B cell (primary cell): Measurements from ENCODE around the gene TAGLN2. TPM values are rescaled to one million over a fixed set of nuclear protein-coding genes. Genes with fewer than 3 reads are reported as not detected.
"Not testable (repeated sequence)": the region's sequence is repeated elsewhere in the genome, so short reads cannot be mapped to it uniquely, and the experiment has no call there.

Source experiments
- ATAC-seq: fragments of 200-7000 bp; cut with Tn5 transposase; one replicate; pipeline ENCODE4 v1.10.0; 2021; ENCODE audit warnings: low read depth, mild to moderate bottlenecking, moderate number of reproducible peaks, moderate library complexity
- CTCF ChIA-PET: fragments of 350-600 bp; sonication (Branson Sonifier 250); formaldehyde crosslinking; loops from one replicate; lab custom pipeline; 2021; ENCODE audit warnings: antibody characterized with exemption, inconsistent platforms; lab: Charles Lee
- POLR2A ChIA-PET: fragments of 350-600 bp; sonication (Branson Sonifier 250); formaldehyde crosslinking; loops from one replicate; lab custom pipeline; 2021; ENCODE audit warnings: antibody characterized with exemption; lab: Charles Lee
- DNase-seq: peaks from one replicate; pipeline ENCODE4 v3.0.0; 2013
- H2AFZ ChIP-seq: 2 replicates; pipeline ENCODE4 v1.6.1; 2012; ENCODE audit warnings: mild to moderate bottlenecking, low read depth, low read length; ENCODE audit not compliant: insufficient read depth, poor library complexity, severe bottlenecking
- H3K27ac ChIP-seq, 2 donors: 1 replicate in 1 of 2; 2 replicates in 1 of 2; pipeline ENCODE4 v1.5.1; 2012 to 2013; ENCODE audit warnings: low read length in 2 of 2, mild to moderate bottlenecking in 2 of 2, moderate library complexity in 1 of 2
- H3K27me3 ChIP-seq, 4 experiments: fragments of 200-600 bp in 1 of 4; sonication (generic) in 1 of 4; replicated peaks in 1 of 4; 1 replicate in 2 of 4; 2 replicates in 2 of 4; pipeline versions ENCODE4 v1.6.1 to v1.7.0; 2013 to 2016; ENCODE audit warnings: low read length in 3 of 4, mild to moderate bottlenecking in 2 of 4, mixed read lengths in 1 of 4, moderate library complexity in 1 of 4; ENCODE audit not compliant: insufficient read depth in 4 of 4, control insufficient read depth in 3 of 4; ENCODE audit errors: control extremely low read depth in 1 of 4
- H3K36me3 ChIP-seq, 2 experiments: replicated peaks in 1 of 2; 1 replicate in 1 of 2; 2 replicates in 1 of 2; pipeline versions ENCODE4 v1.6.1 to v1.7.1; 2013; ENCODE audit warnings: low read length in 1 of 2; ENCODE audit not compliant: insufficient read depth in 2 of 2, control insufficient read depth in 1 of 2; ENCODE audit errors: control extremely low read depth in 1 of 2, extremely low read depth in 1 of 2
- H3K4me1 ChIP-seq, 2 donors: fragments of 200-600 bp in 1 of 2; sonication (generic) in 1 of 2; 1 replicate in 1 of 2; 2 replicates in 1 of 2; pipeline versions ENCODE4 v1.5.1 to v1.6.1; 2013 to 2017; ENCODE audit warnings: low read length in 2 of 2; ENCODE audit not compliant: control insufficient read depth in 2 of 2, insufficient read depth in 2 of 2
- H3K4me2 ChIP-seq: replicated peaks from 2 replicates; pipeline ENCODE3; 2012; ENCODE audit warnings: mild to moderate bottlenecking, low read depth, low read length; ENCODE audit not compliant: poor library complexity, severe bottlenecking
- H3K4me3 ChIP-seq, 5 experiments: fragments of 200-600 bp in 1 of 5; sonication (generic) in 1 of 5; 1 replicate in 3 of 5; 2 replicates in 2 of 5; pipeline versions ENCODE4 v1.5.1 to v1.7.0; 2011 to 2016; ENCODE audit warnings: low read length in 4 of 5, mild to moderate bottlenecking in 4 of 5, low read depth in 2 of 5, control low read depth in 1 of 5, moderate library complexity in 1 of 5; ENCODE audit not compliant: insufficient read depth in 1 of 5; ENCODE audit errors: control extremely low read depth in 1 of 5, extremely low read depth in 1 of 5
- H3K79me2 ChIP-seq: fragments of 200-600 bp; sonication (generic); one replicate; pipeline ENCODE4 v1.6.0; 2016; ENCODE audit warnings: low read length; ENCODE audit not compliant: control insufficient read depth, insufficient read depth
- H3K9ac ChIP-seq: fragments of 200-600 bp; sonication (generic); 2 replicates; pipeline ENCODE4 v1.6.1; 2017; ENCODE audit warnings: mild to moderate bottlenecking, low read length, moderate library complexity
- H3K9me3 ChIP-seq, 3 donors: one replicate each; pipeline versions ENCODE4 v1.6.1 to v1.7.1; 2013; ENCODE audit warnings: low read length in 2 of 3; ENCODE audit not compliant: control insufficient read depth in 2 of 3, insufficient read depth in 1 of 3; ENCODE audit errors: control extremely low read depth in 1 of 3
- H4K20me1 ChIP-seq: 2 replicates; pipeline ENCODE4 v1.6.0; 2012; ENCODE audit warnings: mild to moderate bottlenecking, low read length; ENCODE audit not compliant: insufficient read depth, control insufficient read depth, poor library complexity, severe bottlenecking
- H3K27ac Mint-ChIP-seq: one replicate; pipeline ENCODE4 v1.8.0; 2021; ENCODE audit warnings: mixed read lengths
- H3K27me3 Mint-ChIP-seq: one replicate; pipeline ENCODE4 v1.8.0; 2021; ENCODE audit warnings: mixed read lengths
- H3K4me1 Mint-ChIP-seq: one replicate; pipeline ENCODE4 v1.8.0; 2021; ENCODE audit warnings: mixed read lengths
- H3K4me3 Mint-ChIP-seq: one replicate; pipeline ENCODE4 v1.8.0; 2021; ENCODE audit warnings: mixed read lengths
- H3K9me3 Mint-ChIP-seq: one replicate; pipeline ENCODE4 v1.8.0; 2022; ENCODE audit warnings: mixed read lengths; ENCODE audit not compliant: insufficient read depth
- CTCF ChIP-seq: fragments of 200-600 bp; IDR thresholded peaks from one replicate; pipeline ENCODE4 v1.8.0; 2022; ENCODE audit warnings: antibody characterized with exemption, mild to moderate bottlenecking
- EZH2 ChIP-seq: IDR thresholded peaks from 2 replicates; pipeline ENCODE4 v1.6.1; 2012; ENCODE audit warnings: borderline replicate concordance, low read depth, mild to moderate bottlenecking, moderate library complexity, low read length; ENCODE audit not compliant: insufficient read depth, poor library complexity, severe bottlenecking
- WGBS: methylation state at CpG from one replicate; pipeline ENCODE4 v1.1.5; 2013; ENCODE audit warnings: missing lambda C conversion rate; ENCODE audit not compliant: insufficient coverage; 5-methylcytosine and 5-hydroxymethylcytosine counted together
- intact Hi-C: fragments of 100-400 bp; cut with micrococcal nuclease; formaldehyde crosslinking; loops from one replicate; pipeline ENCODE4 v1.10.0; 2022
- polyA plus RNA-seq: library from polyadenylated mRNA; depleted of rRNA; stranded (reverse); fragments of >200 nt; gene quantifications from 2 replicates; pipeline ENCODE4 v1.2.3, GENCODE V29; 2012
- total RNA-seq, 2 donors: library from RNA; stranded (reverse); fragments of 120-200 nt in 1 of 2; gene quantifications; 1 replicate in 1 of 2; 2 replicates in 1 of 2; pipeline versions ENCODE4 v1.2.3 to v1.2.4, GENCODE V29; 2013 to 2022

Gene TAGLN2
- total and polyA plus RNA-seq, 2 donors (not counting 1 experiment from before 2014, with no cell fraction given) = 342 to 721 TPM

DNA sequence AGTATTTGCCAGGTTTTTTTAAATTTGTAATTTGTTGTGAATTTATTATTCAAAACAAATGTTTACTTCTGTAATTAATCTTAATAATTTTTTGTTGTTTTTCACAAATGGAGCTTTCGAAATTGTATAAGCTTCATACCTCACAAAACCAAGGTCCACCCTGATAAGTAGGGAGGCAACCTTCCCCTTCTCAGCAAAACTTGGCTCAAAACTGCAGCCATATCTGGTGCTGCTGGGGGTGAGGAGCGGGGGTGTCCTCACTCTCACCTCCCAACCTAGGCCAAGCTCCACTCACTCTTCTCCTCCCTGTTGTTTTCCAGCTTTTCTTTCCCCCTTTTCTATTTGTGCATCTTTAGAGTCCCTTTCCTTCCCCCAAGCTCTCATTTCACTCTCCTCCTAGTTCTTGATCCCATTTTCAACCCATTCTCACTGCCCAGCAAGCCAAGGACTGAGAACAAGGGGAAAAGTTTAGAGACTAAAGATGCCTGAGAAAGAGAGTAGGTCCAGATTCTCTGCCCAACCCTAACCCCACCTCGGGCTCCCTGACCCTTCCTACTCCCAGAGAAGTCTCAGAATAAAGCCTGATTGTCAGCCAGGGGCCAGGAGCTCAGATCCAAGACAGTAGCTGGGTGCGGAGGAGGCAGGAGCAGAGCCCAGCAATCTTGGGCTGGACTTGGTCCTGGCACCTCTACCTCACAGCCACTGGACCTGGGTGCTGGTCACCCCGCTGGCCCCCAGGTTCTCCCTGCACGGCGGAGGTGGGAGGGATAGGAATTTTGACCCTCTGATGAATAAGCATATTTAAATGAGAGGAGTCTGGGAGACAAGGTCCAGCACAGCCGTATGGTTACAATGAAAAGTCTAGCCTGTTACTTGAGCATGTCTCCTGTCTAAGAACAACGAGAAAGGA is 17.0 kb downstream of the TAGLN2 start:
- Mint-ChIP-seq H3K27me3 (no peaks in the 10 kb centered on the region), H3K4me1 (peaks cover 32% of the 10 kb centered on the region), H3K9me3 (no peaks in the 10 kb centered on the region), H3K27ac (peak overlapping the region; percentile 11), H3K4me3 (no peak overlapping the region)
- CTCF ChIA-PET = interaction anchor here (1.2 to 1.8 kb wide), 3 partner anchors 13 to 109 kb away, joined by 3 to 7 read pairs (median 4); no protein-coding TSS in a partner anchor
- H3K4me2 ChIP-seq = no peak overlapping the region
- H3K36me3 ChIP-seq = no peaks in the 10 kb centered on the region
- no peak overlapping the region for H3K9ac ChIP-seq
- peaks cover 4% of the 10 kb centered on the region for H3K79me2 ChIP-seq
- intact Hi-C loops = no loop called here
- no peak overlapping the region for H2AFZ ChIP-seq
- no peaks in the 10 kb centered on the region for H4K20me1 ChIP-seq
- TF ChIP-seq EZH2 (no peak), CTCF (no peak)
- H3K27ac ChIP-seq = no peak overlapping the region
- DNase-seq = peak; percentile 17
- peaks cover 31 to 34% of the 10 kb centered on the region in 2 donors for H3K4me1 ChIP-seq
- no peaks in the 10 kb centered on the region for H3K27me3 ChIP-seq
- no peak overlapping the region for H3K4me3 ChIP-seq
- no peak for ATAC-seq
- H3K9me3 ChIP-seq = no peaks in the 10 kb centered on the region
- 93% methylated on average over 6 of the region's 9 CpGs for WGBS
- POLR2A ChIA-PET = no interaction called here

GRCh38 chr1:159906960-159907359 is 18.3 kb downstream of the TAGLN2 start:
- WGBS = no CpG with 5 or more reads among the region's 1 CpG
- Histone ChIP-seq H3K4me3 (no peak overlapping the region), H3K27ac (no peak overlapping the region), H3K9me3 (no peaks in the 10 kb centered on the region), H2AFZ (no peak overlapping the region), H3K27me3 (no peaks in the 10 kb centered on the region), H4K20me1 (no peaks in the 10 kb centered on the region), H3K36me3 (no peaks in the 10 kb centered on the region), H3K4me1 (peaks cover 24 to 27% of the 10 kb centered on the region in 2 donors), H3K9ac (no peak overlapping the region), H3K79me2 (peaks cover 4% of the 10 kb centered on the region), H3K4me2 (no peak overlapping the region)
- no peak for ATAC-seq
- no peak for TF ChIP-seq CTCF
- TF ChIP-seq EZH2 = no peak
- DNase-seq = no peak
- peaks cover 22% of the 10 kb centered on the region for H3K4me1 Mint-ChIP-seq
- ChIA-PET POLR2A (no interaction called here), CTCF (interaction anchor here (0.8 to 5.1 kb wide), 5 partner anchors 11 to 99 kb away, joined by 3 to 19 read pairs (median 3); no protein-coding TSS in a partner anchor)
- intact Hi-C loops = no loop called here
- no peak overlapping the region for H3K4me3 Mint-ChIP-seq
- H3K9me3 Mint-ChIP-seq = no peaks in the 10 kb centered on the region
- no peaks in the 10 kb centered on the region for H3K27me3 Mint-ChIP-seq
- H3K27ac Mint-ChIP-seq = no peak overlapping the region

DNA sequence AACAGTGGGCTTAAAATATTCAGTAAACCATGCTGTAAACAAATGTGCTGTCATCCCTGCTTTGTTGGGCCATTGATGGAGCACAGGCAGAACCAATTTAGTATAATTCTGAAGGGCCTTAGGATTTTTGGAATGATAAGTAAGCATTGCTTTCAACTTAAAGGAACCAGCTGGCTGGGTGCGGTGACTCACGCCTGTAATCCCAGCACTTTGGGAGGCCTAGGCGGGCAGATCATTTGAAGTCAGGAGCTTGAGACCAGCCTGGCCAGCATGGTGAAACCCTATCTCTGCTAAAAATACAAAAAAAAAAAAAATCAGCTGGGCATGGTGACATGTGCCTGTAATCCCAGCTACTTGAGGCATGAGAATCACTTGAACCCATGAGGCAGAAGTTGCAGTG is 21.3 kb downstream of the TAGLN2 start:
- CTCF ChIA-PET = interaction anchor here (0.7 to 5.1 kb wide), 3 partner anchors 11 to 83 kb away, joined by 3 to 19 read pairs (median 3); no protein-coding TSS in a partner anchor
- H3K27ac Mint-ChIP-seq, H4K20me1 ChIP-seq, H3K9me3 Mint-ChIP-seq, H3K4me2 ChIP-seq, H3K27me3 ChIP-seq, H3K79me2 ChIP-seq, ATAC-seq, H3K4me1 ChIP-seq, H3K36me3 ChIP-seq, H3K4me3 ChIP-seq, H3K27me3 Mint-ChIP-seq, H3K9me3 ChIP-seq, DNase-seq, H3K27ac ChIP-seq, H3K9ac ChIP-seq, intact Hi-C loops, POLR2A ChIA-PET, H3K4me3 Mint-ChIP-seq, H2AFZ ChIP-seq, H3K4me1 Mint-ChIP-seq: not testable (repeated sequence)
- 95% methylated on average over 3 of the region's 3 CpGs for WGBS
